Measurements from ENCODE around the gene HOXD11.
A peak's percentile ranks its signal among the peaks of the same experiment; 100 is the strongest.

HOXD11 gene

DNA sequence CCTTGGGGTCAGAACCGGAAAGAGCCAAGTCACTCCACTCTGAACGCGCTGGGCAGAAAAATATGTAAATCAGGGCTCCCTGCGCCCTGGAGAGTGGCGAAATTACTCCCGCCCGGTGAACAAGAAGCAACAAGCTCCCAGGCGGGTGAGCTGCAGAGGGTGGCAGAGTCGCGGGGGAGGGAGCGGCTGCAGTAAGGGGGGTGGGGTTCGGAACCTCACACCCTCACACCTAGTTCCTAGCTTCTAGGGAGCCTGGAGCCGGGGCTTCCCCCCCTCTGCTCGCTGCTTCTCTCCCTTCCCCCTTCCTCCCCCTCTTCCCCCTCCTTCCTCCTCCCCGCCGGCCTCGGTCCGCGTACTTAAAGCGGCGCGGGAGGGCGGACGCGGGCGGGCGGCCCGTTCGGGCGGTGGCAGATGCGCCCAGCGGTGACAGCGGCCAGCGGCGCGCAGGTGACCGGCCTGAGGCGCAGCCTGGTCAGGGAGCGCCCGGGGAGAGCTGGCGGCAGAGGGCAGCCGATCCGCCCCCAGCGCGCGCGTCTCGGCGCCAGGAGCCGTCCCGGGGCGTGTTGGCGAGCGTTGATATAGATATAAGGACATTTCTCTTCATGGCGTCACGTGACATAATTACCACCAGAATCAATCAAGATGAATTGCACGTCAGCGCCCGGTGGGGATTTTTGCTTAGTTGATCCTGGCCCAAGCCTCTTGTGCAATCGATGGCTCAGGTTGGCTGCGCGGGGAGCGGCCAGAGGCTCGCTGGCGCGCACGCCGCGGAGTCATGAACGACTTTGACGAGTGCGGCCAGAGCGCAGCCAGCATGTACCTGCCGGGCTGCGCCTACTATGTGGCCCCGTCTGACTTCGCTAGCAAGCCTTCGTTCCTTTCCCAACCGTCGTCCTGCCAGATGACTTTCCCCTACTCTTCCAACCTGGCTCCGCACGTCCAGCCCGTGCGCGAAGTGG is at the start of gene HOXD11:
TSS of gene HOXD11 (plus strand) at position 700 of the 959 bp plus-strand sequence. CDS start at position 776, 76 bp downstream.
- DNase-seq (ENCODE audit: low read depth in 1 of 2, low spot score in 1 of 2): peak; percentile 30 to 81
- in situ Hi-C loops (cut with HindIII; ENCODE audit: low pct_unique_long_range_greater_than_20kb, low sequenced_read_pairs): no loop called here
- TF ChIP-seq JUND (IDR thresholded peaks at IDR 0.05; ENCODE audit: low read depth): no peak

DNA sequence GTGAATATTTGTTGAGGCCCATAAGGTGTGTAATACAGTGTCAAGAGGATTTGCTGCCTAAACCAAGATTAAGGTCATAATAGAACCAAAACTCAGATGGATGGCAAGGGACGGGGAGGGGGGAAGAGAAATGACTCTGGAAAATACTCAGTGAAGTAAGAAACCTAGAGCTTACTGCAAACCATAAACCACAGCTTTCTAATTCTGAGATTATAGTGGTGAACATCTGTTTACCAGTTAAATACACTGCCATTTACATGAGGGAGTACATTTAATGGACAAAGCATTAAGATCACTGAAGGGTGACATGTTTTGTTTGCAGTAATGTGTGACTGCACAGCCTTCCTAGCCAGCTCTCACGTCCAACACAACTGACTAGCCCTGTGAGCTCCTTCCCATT is 43.1 kb upstream of the HOXD11 start:
- TF ChIP-seq JUND (IDR thresholded peaks at IDR 0.05; ENCODE audit: low read depth): no peak
- DNase-seq (ENCODE audit: low read depth in 1 of 2, low spot score in 1 of 2): no peak
- in situ Hi-C loops (cut with HindIII; ENCODE audit: low pct_unique_long_range_greater_than_20kb, low sequenced_read_pairs): no loop called here

DNA sequence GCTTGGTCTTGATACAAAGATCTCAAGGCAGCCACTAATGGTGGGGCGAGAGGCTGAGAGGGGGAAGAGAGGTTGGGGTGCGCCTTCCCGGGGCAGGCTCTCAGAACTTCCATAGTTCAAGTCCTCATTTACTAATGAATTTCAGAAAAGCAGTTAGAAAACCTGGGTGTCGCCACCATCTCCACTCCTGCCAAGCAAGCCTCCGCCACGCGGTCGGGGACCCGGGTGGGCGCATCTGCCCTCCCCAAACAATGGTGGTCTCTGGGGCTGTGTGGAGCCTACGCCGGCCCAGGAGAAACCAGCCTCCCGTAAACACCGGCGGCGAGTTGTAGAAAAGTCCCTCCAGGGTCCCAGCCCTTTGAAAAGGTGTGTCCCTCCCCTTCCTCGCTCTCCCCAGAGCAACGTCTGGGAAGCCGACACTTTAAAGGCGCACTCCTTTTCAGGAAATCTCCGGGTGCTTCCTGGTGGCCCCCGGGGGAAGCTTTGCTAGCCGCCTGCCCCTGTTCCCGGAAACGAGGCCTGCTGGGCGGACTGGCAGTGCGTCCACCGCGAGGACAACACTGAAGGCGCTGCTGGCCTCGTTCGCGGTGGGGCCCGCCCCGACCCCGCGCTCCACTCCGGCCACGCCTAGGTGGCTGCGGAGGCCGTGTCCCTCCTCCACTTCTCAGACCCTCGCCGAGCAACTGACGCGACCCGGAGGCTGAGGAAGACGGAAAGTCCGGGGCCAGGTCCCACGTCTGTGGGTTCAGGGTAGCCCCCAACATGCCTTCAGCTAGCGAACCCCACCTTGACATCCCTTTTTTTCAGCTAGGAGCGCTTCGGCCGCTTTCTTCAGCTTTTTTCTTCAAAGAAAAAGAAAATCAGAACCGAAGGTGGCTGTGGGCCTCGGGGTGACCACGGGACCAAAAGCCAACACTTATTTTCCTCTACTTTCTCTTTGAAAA is 40.2 kb upstream of the HOXD11 start:
- no peak for TF ChIP-seq JUND (IDR thresholded peaks at IDR 0.05; ENCODE audit: low read depth)
- DNase-seq (ENCODE audit: low read depth in 1 of 2, low spot score in 1 of 2): no peak
- in situ Hi-C loops (cut with HindIII; ENCODE audit: low pct_unique_long_range_greater_than_20kb, low sequenced_read_pairs): no loop called here

DNA sequence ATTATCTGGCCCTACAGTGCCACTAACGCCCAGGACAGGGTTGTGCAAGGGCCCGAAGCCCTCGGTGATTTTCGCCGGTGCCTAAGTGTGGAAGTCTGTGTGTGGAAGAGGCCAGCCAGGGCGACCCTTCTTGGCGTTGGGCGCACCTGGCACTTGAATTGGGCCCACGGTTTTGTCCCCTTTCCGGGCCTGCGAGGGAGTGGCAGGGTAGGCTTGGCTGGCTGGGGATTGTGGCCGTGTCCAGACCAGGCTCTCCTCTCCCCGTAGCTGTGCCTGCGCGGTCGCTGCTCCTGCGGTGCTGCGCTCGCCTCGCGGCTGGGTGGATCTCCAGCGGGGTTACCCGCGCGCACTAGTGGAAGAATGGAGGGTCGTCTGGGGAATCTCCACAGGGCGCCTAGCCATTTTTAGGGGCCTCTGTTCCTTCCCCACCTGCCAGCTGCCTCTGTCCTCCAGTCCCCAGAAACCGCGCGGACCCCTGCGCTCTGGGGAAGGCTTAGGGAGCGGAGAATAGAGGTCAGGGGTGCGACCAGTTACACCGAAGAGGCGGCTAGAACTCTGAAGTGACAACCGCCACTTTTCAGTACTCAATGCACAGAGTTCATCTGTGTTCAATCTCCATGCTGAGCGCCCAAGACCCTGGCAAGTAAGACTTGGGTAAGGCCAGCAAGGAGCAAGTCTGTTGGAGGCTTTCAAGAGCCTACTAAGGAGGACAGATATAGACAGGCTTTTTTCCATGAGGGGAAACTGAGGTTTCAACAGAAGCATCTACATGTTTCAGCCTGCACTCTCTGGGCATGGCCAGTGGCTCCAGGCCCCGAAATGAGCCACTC is 39.3 kb upstream of the HOXD11 start:
- no peak for TF ChIP-seq JUND (IDR thresholded peaks at IDR 0.05; ENCODE audit: low read depth)
- in situ Hi-C loops (cut with HindIII; ENCODE audit: low pct_unique_long_range_greater_than_20kb, low sequenced_read_pairs): no loop called here
- DNase-seq (ENCODE audit: low read depth in 1 of 2, low spot score in 1 of 2): no peak

DNA sequence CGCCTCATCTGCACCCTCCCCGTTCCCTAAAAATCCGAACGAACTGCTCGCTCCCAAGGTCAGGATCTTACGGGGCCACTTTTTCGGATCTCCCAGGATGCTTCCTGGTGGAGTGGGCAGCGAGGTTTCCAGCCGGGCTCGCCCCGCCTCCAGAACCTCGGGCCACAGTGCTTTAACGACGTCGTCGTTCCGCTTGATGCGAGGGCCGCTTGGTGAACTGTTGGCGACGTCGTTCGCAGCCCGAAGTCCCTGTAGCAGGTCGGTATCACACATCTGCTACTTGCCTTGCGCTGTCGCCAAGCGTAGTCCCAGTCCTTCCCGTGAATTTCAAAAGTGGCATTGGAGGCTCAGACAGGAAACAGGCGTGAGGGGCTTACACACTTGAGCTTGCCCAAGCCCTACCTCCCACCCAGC is 38.7 kb upstream of the HOXD11 start:
- no peak for TF ChIP-seq JUND (IDR thresholded peaks at IDR 0.05; ENCODE audit: low read depth)
- in situ Hi-C loops (cut with HindIII; ENCODE audit: low pct_unique_long_range_greater_than_20kb, low sequenced_read_pairs): no loop called here

DNA sequence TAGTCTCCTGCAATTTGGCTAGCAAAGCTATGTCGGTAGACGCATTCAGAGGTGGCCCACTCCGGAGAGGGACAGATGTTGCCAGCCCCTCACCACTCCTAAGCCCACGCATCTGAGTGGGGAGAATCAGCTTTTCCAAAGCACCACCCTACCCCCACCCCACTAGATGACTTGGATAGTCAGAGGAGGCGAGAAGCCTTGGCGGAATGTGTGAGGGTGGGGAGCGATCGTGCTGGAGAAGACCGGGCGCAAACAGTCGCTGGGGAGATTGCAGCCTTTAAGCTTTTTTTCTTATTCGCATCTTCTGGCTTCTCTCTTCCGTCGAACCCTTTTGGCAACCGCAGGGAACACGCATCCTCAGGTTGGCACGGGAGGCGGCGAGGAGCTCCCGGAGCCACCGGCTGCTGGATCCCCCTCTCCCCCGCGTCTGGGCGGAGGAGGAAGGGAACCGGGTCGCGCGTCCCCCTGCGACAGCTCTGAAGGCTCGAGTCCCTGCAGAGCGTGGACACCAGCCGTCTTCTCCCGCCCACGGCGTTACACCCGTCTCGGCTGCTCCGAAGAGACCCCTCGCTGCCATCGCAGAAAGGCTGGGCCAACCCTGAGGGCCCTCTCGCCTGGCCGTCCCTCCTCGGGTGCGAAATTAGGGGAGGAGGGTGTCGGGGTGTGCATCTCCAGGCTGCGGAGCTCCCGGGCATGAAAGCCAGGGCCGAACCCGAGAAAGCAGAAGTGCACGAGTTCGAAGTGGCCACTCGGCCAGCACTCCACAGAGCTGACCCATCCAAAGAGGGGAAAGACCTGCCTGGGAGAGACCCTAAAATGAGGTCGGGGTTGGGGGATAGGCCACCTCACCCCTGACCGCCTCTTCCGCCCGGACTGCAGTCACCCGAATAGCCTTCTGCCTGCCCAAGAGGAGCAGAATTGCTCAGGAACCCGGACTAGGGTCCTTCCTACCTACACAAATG is 35.5 kb upstream of the HOXD11 start:
- DNase-seq (ENCODE audit: low read depth in 1 of 2, low spot score in 1 of 2): no peak
- in situ Hi-C loops (cut with HindIII; ENCODE audit: low pct_unique_long_range_greater_than_20kb, low sequenced_read_pairs): no loop called here
- no peak for TF ChIP-seq JUND (IDR thresholded peaks at IDR 0.05; ENCODE audit: low read depth)

More for the DNA sequence above, 38.7 kb upstream of the HOXD11 start:
- DNase-seq (ENCODE audit: low read depth in 1 of 2, low spot score in 1 of 2): no peak

DNA sequence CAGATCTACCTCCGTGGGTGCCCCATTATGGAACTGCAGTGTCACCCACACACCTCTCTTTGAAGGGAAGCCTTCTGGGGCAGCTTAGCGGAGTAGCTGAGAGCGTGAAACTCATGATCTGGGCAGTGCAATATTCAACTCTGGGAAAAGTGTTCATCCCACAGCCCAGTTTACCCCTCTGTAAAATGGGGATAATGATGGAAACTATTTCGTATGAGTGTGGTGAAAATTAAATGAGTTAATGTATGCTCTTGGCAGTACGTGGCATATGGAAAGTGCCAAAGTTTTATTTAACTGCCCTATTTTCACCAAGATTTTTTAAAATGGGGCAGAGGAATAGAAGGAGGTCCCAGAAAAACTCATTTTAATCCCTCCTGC is 34.8 kb upstream of the HOXD11 start:
- in situ Hi-C loops (cut with HindIII; ENCODE audit: low pct_unique_long_range_greater_than_20kb, low sequenced_read_pairs): no loop called here
- DNase-seq (ENCODE audit: low read depth in 1 of 2, low spot score in 1 of 2): no peak
- TF ChIP-seq JUND (IDR thresholded peaks at IDR 0.05; ENCODE audit: low read depth): no peak

DNA sequence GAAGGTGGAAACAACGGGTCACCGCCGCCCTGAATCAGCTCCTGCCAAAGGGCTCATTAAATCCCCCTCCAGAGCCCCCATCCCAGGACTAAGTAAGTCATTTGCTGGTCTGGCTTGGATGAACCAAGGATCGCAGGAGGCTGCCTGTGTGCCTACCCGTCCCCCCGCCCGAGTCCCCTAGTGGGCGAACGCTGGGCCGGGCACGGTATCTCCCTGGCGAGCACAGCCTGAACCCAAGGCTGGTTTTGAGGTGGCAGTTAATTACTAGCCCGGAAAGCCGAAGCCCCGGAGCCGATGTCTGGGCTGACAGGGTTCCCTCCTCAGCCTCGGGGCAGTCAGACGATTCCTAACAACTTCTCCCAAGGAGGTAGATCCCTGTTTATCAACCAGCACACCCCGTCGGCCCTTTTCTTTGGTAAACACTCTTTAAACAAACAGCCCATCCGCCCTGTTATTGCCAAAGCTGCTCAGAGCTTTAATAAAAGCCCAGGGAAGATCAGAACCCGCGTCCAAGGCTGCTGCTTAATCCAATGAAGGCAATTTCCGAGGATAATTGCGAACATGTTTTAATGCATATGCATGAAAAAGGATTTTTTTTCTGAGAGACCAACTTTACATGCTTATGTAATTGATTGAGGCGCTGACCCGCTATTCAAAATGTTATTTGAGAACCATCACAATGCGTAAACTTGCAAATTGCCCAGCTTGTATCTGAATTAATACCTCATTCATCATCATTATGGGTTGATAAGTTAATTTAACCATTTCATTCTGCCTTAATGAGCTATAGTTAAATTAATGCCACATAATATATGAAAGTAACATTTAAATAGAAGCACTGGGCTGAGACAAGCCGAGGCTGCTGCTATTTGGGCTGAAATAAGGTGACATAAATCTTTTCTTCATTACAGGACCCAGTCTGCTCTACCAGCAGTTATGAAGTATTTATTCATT is 33.9 kb upstream of the HOXD11 start:
- in situ Hi-C loops (cut with HindIII; ENCODE audit: low pct_unique_long_range_greater_than_20kb, low sequenced_read_pairs): no loop called here
- no peak for TF ChIP-seq JUND (IDR thresholded peaks at IDR 0.05; ENCODE audit: low read depth)
- DNase-seq (ENCODE audit: low read depth in 1 of 2, low spot score in 1 of 2): no peak

DNA sequence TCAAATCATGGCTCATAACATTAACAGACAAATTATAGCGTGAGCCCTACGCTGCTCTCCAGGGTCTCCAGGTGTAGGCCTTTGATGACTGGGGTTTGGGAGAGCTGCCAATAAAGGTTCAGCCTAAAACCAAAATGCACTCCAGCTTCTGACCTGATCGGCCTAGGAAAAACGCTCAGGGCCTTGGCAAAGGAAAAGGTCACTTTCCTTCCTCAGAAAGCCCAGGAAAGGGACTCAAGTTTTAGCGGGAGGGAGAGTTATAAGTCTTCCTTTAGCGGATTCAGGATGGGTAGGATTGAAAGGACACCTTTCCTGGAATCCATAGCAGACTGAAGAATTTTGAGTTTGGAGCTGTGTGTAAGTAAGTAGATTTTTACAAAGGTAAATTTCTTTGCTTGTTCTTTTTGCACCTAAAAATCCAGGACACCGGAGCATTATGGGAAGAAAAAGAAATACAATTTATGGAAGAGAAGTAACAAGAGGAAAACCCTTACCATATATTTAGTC is 32.1 kb upstream of the HOXD11 start:
- TF ChIP-seq JUND (IDR thresholded peaks at IDR 0.05; ENCODE audit: low read depth): no peak
- in situ Hi-C loops (cut with HindIII; ENCODE audit: low pct_unique_long_range_greater_than_20kb, low sequenced_read_pairs): no loop called here
- no peak for DNase-seq (ENCODE audit: low read depth in 1 of 2, low spot score in 1 of 2)

DNA sequence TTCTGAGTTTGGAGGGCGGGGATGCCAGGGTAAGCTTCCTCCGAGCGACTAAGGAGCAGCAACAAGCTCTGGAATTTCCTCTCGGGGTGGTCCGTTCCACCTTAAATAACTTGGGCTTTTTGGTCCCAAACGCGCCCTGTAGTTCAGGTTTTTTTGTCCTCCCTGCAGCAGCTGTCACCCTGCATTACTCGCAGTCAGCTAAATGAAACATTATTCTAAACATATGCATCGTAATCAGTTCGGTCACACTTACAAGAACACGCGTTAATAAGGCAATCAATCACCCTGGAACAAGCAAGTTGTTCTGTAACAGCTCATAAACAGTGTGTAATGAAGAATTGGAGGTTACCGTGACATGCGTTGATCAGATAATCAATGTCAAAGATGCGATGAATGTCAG is 31.6 kb upstream of the HOXD11 start:
- DNase-seq (ENCODE audit: low read depth in 1 of 2, low spot score in 1 of 2): no peak
- no peak for TF ChIP-seq JUND (IDR thresholded peaks at IDR 0.05; ENCODE audit: low read depth)
- in situ Hi-C loops (cut with HindIII; ENCODE audit: low pct_unique_long_range_greater_than_20kb, low sequenced_read_pairs): no loop called here
